Upper lobe of left lung (tissue), 6 donors: Measurements from ENCODE around the gene CBX8. TPM values are rescaled to one million over a fixed set of nuclear protein-coding genes. Genes with fewer than 3 reads are reported as not detected.
A peak's percentile ranks its signal among the peaks of the same experiment; 100 is the strongest.

Source experiments
- ATAC-seq, 2 donors: fragments of 200-7000 bp; cut with Tn5 transposase; one replicate each; pipeline ENCODE4 v1.9.1; 2022; ENCODE audit warnings: mild to moderate bottlenecking in 2 of 2, moderate library complexity in 2 of 2; ENCODE audit not compliant: low FRiP score in 2 of 2
- DNase-seq, 2 donors: peaks; one replicate each; pipeline ENCODE4 v3.0.0-alpha.2; 2019 to 2020
- H3K27ac ChIP-seq, 4 donors: fragments of 200-600 bp; sonication (generic); one replicate each; pipeline ENCODE4 v1.5.1; 2016 to 2019
- H3K27me3 ChIP-seq, 4 donors: fragments of 200-600 bp; sonication (generic); one replicate each; pipeline ENCODE4 v1.5.1; 2017 to 2019
- H3K36me3 ChIP-seq, 4 donors: fragments of 200-600 bp; sonication (generic); one replicate each; pipeline ENCODE4 v1.5.1; 2016 to 2019
- H3K4me1 ChIP-seq, 4 donors: fragments of 200-600 bp; sonication (generic); one replicate each; pipeline ENCODE4 v1.5.1; 2018 to 2019
- H3K4me3 ChIP-seq, 4 donors: fragments of 200-600 bp; sonication (generic); one replicate each; pipeline ENCODE4 v1.5.1; 2017 to 2019; ENCODE audit warnings: mild to moderate bottlenecking in 2 of 4, moderate library complexity in 1 of 4
- H3K9me3 ChIP-seq, 4 donors: fragments of 200-600 bp; sonication (generic); one replicate each; pipeline ENCODE4 v1.5.1; 2018 to 2019
- CTCF ChIP-seq, 6 experiments: fragments of 450-650 bp in 4 of 6; fragments of 200-600 bp in 2 of 6; sonication (generic) in 2 of 6; IDR thresholded peaks; one replicate each; pipeline ENCODE4 v1.5.1; 2016 to 2019; ENCODE audit warnings: antibody characterized with exemption in 6 of 6
- EP300 ChIP-seq, 4 donors: sonication (generic); formaldehyde crosslinking; IDR thresholded peaks; one replicate each; pipeline ENCODE4 v1.5.1; 2017; ENCODE audit warnings: antibody characterized with exemption in 4 of 4, control low read depth in 2 of 4
- POLR2A ChIP-seq, 4 donors: fragments of 450-650 bp; IDR thresholded peaks; one replicate each; pipeline ENCODE4 v1.5.1; 2016 to 2017; ENCODE audit warnings: antibody characterized with exemption in 4 of 4, mild to moderate bottlenecking in 2 of 4
- POLR2AphosphoS5 ChIP-seq, 2 donors: sonication (generic); formaldehyde crosslinking; IDR thresholded peaks; one replicate each; pipeline ENCODE4 v1.5.1; 2017; ENCODE audit warnings: antibody characterized with exemption in 2 of 2
- WGBS, 2 donors: methylation state at CpG; one replicate each; pipeline ENCODE4 v1.1.5; 2017 to 2018; 5-methylcytosine and 5-hydroxymethylcytosine counted together
- total RNA-seq, 6 donors: library from RNA; depleted of rRNA in 4 of 6; stranded (reverse); fragments of >200 nt in 4 of 6; gene quantifications; one replicate each; pipeline versions ENCODE4 v1.1.0 to v1.2.1, GENCODE V29; 2016 to 2021
- donor health status: DM: no; HTN: no; CAD: no; lungs with moderate emphysema.
- donor health status: DM: no; HTN: yes; CAD: no; lungs with severe emphysema.

Gene CBX8
- total RNA-seq, 6 donors from 2014 or later = 2.0 to 16.8 (median 8.8) TPM

GRCh38 chr17:79837888-79838521 lies 41.1 kb upstream of the CBX8 start:
- TF ChIP-seq POLR2AphosphoS5 (IDR thresholded peaks at IDR 0.05) (no peak), CTCF (IDR thresholded peaks at IDR 0.05) (no peak), EP300 (IDR thresholded peaks at IDR 0.05) (no peak), POLR2A (IDR thresholded peaks at IDR 0.05) (no peak)
- H3K27me3 ChIP-seq = peaks cover 0 to 35% (median 25%) of the 10 kb centered on the region in 4 donors
- H3K27ac ChIP-seq = peak overlapping the region; percentile 93 to 100 (median 96)
- no peak for DNase-seq
- WGBS, 2 donors = 1 to 2% methylated on average over 28 to 29 of the region's 30 CpGs
- no peaks in the 10 kb centered on the region for H3K9me3 ChIP-seq
- ATAC-seq = no peak
- H3K4me3 ChIP-seq = peak overlapping the region; percentile 74 to 92 (median 88)
- peaks cover 9 to 28% (median 19%) of the 10 kb centered on the region in 4 donors for H3K36me3 ChIP-seq
- H3K4me1 ChIP-seq = peaks cover 62 to 83% (median 70%) of the 10 kb centered on the region in 4 donors

- Histone ChIP-seq H3K9me3 (no peaks in the 10 kb centered on the region), H3K4me1 (peaks cover 62 to 83% (median 70%) of the 10 kb centered on the region in 4 donors), H3K4me3 (peak overlapping the region; percentile 74 to 92 (median 88)), H3K36me3 (peaks cover 9 to 28% (median 19%) of the 10 kb centered on the region in 4 donors), H3K27me3 (peaks cover 0 to 27% (median 17%) of the 10 kb centered on the region in 4 donors), H3K27ac (peak overlapping the region; percentile 93 to 100 (median 96))
- peak; percentile 11 to 87 for ATAC-seq
- DNase-seq = peak; percentile 87 to 96
- TF ChIP-seq CTCF (IDR thresholded peaks at IDR 0.05) (peak in 3 of 6 experiments; percentile 16 to 54 (median 39)), POLR2A (IDR thresholded peaks at IDR 0.05) (peak in 2 of 4 donors; percentile 42 to 62), EP300 (IDR thresholded peaks at IDR 0.05) (no peak), POLR2AphosphoS5 (IDR thresholded peaks at IDR 0.05) (peak; percentile 51 to 57)
- 8 to 27% methylated on average over 23 to 38 of the region's 41 CpGs for WGBS, 2 donors
Observed at GRCh38 chr17:79836972-79837887, 40.4 kb upstream of the CBX8 start.

- peak in 1 of 2 donors; percentile 4 for ATAC-seq
- WGBS, 2 donors = 20 to 27% methylated on average over 14 to 18 of the region's 18 CpGs
- Histone ChIP-seq H3K9me3 (no peaks in the 10 kb centered on the region), H3K36me3 (peaks cover 9 to 28% (median 19%) of the 10 kb centered on the region in 4 donors), H3K4me3 (peak overlapping the region in 3 of 4 donors; percentile 84 to 92 (median 91)), H3K27me3 (peaks cover 0 to 20% (median 10%) of the 10 kb centered on the region in 4 donors), H3K4me1 (peaks cover 62 to 83% (median 70%) of the 10 kb centered on the region in 4 donors), H3K27ac (peak overlapping the region; percentile 74 to 100 (median 95))
- DNase-seq = peak; percentile 81 to 89
- TF ChIP-seq POLR2A (IDR thresholded peaks at IDR 0.05) (peak in 1 of 4 donors; percentile 14), CTCF (IDR thresholded peaks at IDR 0.05) (no peak), POLR2AphosphoS5 (IDR thresholded peaks at IDR 0.05) (peak; percentile 8 to 42)
Observed at GRCh38 chr17:79836510-79836971, 39.7 kb upstream of the CBX8 start.

GRCh38 chr17:79835953-79836509 lies 39.2 kb upstream of the CBX8 start:
- H3K4me1 ChIP-seq = peaks cover 61 to 83% (median 70%) of the 10 kb centered on the region in 4 donors
- peaks cover 9 to 28% (median 19%) of the 10 kb centered on the region in 4 donors for H3K36me3 ChIP-seq
- WGBS, 2 donors = 53 to 62% methylated on average over 13 to 23 of the region's 24 CpGs
- H3K9me3 ChIP-seq = no peaks in the 10 kb centered on the region
- peak overlapping the region; percentile 74 to 100 (median 95) for H3K27ac ChIP-seq
- ATAC-seq (peak in 1 of 2 donors; percentile 28), DNase-seq (peak; percentile 90)
- peak overlapping the region in 3 of 4 donors; percentile 84 to 92 (median 91) for H3K4me3 ChIP-seq
- TF ChIP-seq EP300 (IDR thresholded peaks at IDR 0.05) (no peak), POLR2A (IDR thresholded peaks at IDR 0.05) (no peak), CTCF (IDR thresholded peaks at IDR 0.05) (no peak), POLR2AphosphoS5 (IDR thresholded peaks at IDR 0.05) (no peak)
- H3K27me3 ChIP-seq = peaks cover 0 to 15% (median 6%) of the 10 kb centered on the region in 4 donors
